ENCODE results near the gene ASTN1.

ASTN1 gene

DNA sequence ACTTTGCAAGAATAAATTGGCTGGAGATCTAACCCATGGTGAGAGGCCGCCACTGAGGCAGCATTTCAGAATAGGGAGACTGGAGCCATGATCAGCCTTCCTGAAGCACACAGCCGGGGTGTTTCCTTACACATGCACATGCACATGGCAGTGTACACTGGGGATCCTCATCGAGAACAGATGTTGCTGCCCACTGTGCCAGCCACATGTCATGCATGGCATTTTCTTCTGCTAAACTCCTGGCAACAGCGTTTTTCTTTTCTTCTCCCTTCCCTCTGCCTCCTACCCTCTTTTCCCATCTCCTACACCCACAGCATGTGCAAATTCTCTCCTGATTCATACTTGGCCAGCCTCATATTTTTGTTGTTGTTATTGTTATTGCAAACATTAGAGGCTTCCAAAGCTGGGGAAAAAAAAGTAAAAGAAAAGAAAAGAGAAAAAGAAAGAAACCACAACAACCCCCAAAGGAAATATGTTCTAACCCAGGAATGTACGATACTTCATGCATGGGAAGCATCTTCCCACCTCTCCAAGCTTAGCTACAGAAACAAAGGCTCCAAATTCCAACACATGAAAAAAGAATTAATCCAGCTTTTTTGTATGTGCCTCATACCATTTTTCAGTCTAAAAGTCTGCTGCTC is 344.0 kb downstream of the ASTN1 start:
- in situ Hi-C loops (cut with HindIII; ENCODE audit: low pct_unique_long_range_greater_than_20kb, low sequenced_read_pairs), result no loop called here
- no peak for TF ChIP-seq JUND (IDR thresholded peaks at IDR 0.05; ENCODE audit: low read depth)
- no peak for DNase-seq (ENCODE audit: low read depth in 1 of 2, low spot score in 1 of 2)

DNA sequence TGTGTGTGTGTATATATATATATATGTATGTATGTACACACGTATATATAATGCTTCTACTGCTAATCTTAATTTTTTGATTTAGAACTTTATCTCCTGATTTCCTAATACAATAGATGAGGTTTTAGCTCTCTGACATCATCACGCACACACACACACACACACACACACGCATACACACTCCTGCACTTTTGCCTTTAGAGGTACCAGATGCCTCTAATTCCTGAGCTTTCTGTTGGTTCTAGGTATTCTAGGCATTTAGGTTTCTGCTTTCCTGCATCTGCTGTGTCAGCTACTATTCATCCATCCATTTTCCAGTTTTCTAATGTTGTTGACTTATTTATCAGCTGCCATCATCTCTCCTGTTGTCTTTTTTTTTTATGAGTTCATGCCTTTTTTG is 348.3 kb downstream of the ASTN1 start:
- in situ Hi-C loops (cut with HindIII; ENCODE audit: low pct_unique_long_range_greater_than_20kb, low sequenced_read_pairs), result no loop called here
- no peak for DNase-seq (ENCODE audit: low read depth in 1 of 2, low spot score in 1 of 2)
- TF ChIP-seq JUND (IDR thresholded peaks at IDR 0.05; ENCODE audit: low read depth), result no peak

DNA sequence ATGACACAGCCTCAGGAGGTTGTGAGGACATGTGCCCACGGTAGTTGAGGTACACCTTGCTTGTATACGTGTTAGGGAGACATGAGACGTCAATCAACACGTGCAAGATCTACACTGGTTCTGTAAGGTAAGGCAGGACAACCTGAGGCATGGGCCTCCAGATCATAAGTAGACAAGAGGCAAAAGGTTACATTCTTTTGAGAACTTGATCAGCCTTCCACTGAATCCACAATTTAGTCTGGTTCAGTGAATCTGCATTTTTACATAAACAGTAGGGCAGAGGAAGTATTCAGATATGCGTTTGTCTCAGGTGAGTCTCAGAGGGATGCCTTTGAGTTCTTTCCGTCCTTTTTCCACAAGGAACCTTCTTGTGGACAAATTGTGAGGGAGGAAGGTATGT is 348.9 kb downstream of the ASTN1 start:
- TF ChIP-seq JUND (IDR thresholded peaks at IDR 0.05; ENCODE audit: low read depth), result no peak
- in situ Hi-C loops (cut with HindIII; ENCODE audit: low pct_unique_long_range_greater_than_20kb, low sequenced_read_pairs), result no loop called here
- no peak for DNase-seq (ENCODE audit: low read depth in 1 of 2, low spot score in 1 of 2)

DNA sequence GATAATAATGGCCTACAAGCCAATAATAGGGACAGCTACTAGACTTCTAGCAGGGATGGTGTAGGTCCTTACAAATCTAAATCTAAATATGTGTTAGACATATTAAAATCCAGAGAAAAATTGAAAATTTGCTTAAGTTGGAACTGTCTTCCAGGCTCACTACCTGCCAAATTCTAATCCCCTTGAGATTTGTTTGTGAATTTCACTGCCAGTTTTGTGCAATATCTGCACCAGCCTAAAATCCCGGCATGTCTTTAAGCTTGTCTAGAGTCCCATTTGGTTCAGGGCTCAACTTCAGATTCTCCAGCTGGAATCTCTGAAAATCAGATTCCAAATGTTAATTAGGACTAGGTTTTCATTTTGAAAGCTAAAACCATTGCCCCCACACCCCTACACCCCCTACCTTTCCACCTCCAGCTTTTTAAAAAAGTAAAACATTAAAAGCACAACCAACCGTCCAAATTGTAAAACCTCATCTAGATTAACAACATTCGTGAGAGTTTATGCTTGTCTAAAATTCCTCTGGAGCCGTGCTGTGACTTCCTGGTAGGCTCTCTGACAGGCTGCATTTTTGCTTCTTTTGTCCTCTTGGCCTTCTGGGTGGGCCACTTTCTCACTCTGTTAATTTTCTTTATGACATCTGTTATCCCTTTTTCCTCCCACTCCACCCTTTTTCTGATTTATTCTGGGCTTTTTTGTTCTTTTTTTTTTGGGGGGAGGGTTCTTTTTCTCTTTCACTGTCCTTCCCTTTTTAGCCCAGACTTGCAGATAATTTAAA is 352.8 kb downstream of the ASTN1 start:
- TF ChIP-seq JUND (IDR thresholded peaks at IDR 0.05; ENCODE audit: low read depth), result no peak
- no peak for DNase-seq (ENCODE audit: low read depth in 1 of 2, low spot score in 1 of 2)
- in situ Hi-C loops (cut with HindIII; ENCODE audit: low pct_unique_long_range_greater_than_20kb, low sequenced_read_pairs), result no loop called here

DNA sequence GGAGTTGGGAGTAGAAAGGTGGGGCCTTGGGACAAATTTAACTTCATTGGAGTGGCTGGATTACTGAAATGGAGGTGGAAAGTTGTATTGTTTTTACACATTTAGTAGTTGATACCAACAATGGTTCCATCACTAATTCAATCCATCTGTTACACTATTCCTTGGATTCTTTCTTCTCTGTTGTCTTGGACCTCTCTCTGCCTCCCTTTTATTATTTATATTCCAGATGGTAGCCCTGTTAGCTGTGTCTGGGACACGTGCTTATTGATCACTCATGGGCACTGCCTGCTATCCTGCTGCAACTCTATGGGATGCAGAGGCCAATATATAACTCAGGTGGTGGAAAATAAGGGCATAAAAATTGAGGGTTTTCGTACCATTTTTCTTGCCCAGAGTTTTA is 355.2 kb downstream of the ASTN1 start:
- in situ Hi-C loops (cut with HindIII; ENCODE audit: low pct_unique_long_range_greater_than_20kb, low sequenced_read_pairs), result no loop called here
- no peak for DNase-seq (ENCODE audit: low read depth in 1 of 2, low spot score in 1 of 2)
- TF ChIP-seq JUND (IDR thresholded peaks at IDR 0.05; ENCODE audit: low read depth), result no peak

All from T47D (cell line).